Panc1 (cell line): ENCODE data around the gene ATP5MG.

ENCODE experiments used
- CTCF ChIP-seq: fragments of 450-650 bp; IDR thresholded peaks from 2 replicates; pipeline ENCODE4 v1.5.1; 2017; ENCODE audit warnings: mild to moderate bottlenecking
- POLR2AphosphoS5 ChIP-seq: IDR thresholded peaks from 2 replicates; pipeline ENCODE4 v1.6.1; 2012; ENCODE audit warnings: mild to moderate bottlenecking, low read depth, low read length, moderate library complexity

DNA sequence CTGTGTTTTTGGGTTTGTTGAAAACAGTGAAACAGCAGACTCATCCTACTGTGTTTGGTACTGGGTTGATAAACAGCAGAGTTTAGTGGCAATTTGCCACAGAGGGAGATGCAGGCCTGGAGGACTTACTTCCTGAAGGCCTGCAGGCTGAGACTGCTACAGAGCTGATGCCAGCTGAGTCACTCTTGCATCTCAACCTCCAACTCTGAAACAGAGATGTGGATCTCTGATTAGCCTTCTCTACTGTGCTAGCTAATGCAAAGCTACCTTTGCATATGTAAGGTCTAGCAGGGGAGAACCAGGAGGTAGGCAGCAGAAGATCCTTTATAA is 14.3 kb downstream of the ATP5MG start:
- TF ChIP-seq CTCF (no peak), POLR2AphosphoS5 (peak; percentile 67; the same call in 1 of the 2 replicates)
